Activated CD4-positive, alpha-beta T cell treated with anti-CD3 and anti-CD28 coated beads for 48 hours (primary cell): ENCODE measurements around the gene ERBB4.

Experiments
- DNase-seq: peaks from one replicate; pipeline ENCODE4 v3.0.0-alpha.2; 2020

Gene ERBB4

DNA sequence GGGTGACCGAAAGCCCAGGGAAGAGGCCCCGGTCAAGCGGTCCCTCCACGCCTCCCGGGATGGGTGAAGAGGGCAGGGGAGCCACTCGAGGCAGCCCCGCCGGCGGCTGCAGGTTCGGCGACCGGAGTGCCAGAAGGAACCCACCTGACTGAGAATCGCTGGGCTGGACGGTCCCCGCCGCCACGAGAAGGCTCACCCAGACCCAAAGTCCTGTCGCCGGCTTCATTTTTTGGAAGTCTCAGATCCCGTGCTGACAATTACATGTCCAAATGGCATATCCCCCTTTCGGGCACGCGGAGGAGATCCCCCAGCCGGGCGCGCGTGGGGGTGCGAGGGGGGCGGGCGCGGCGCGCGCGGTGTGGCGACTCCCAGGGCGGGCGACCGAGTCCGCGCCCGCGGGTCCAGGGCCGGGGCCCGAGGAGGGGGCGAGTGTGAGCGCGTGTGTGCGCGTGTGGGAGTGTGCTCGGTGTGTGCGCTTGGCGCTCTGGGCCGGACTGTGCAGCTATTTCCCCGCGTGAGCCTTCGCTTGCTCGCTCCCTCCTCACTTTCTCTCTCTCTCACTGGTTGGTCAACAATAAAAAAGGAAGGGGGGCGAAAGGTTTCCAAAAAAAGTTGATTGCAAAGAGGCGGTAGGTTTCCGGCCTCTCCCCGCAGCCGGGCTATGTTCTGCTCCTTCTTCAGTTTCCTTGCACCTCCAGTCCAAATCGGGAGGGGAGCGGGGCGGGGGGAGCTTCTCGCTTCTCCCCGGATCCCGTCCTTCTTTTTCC is at the start of gene ERBB4:
Gene ERBB4 (minus strand): TSS at position 498 of the 767 bp plus-strand sequence. CDS start 272 bp downstream, at position 226.
- DNase-seq, result no peak

DNA sequence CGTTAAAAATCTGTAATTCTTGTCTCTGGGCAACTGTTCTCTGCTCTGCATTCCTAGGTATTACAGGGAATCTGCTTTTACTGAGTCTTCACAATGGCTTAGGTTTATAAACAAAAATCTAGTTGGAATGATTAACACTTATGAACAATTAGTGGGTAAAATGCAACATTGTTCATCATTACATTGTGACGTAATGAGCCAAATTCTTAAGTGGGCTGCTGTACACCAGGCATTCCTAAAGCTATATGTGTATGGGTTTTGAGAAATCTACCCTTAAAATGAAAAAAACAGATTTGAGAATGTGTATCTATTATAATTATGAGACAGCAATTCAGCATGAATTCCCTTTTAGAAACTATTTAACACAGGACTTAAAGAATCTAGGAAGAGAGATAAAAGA is 41.5 kb upstream of the ERBB4 start:
- no peak for DNase-seq

DNA sequence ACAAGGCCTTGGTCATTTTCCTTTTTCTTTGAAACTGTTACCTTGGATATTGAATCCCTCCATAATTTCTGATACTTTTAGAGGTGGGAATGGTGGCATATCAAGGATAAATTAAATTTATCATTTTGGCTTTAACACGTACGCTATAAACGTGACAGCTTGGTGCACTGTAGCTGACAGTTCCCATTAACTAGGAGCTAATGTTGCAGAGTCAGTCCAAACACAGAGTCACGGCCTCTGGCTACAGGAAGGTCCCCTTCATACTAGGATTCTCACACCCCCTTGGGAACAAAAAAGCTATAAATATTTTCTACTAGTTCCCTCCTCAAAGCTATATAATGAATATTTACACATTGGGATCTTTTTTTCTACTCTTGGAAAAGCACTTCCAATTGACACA is 17.7 kb upstream of the ERBB4 start:
- no peak for DNase-seq

DNA sequence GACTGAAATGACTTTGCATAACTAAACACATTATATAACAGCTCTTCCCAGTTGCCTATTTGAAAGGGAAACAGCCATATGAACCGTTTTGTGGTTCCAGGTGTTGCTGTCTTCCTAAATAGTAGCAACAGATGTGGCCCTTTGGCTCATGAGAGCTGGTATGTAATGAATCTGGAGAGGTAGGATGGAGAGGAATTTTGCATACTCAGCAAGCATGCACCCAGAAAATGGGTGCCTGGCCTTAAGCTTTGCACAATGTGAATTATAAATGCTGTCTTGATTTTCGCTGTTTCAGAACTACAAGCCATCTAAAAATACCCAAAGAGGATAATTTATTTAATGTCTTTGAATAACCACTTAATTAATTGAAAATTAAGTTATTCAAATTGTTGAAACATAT is 15.6 kb upstream of the ERBB4 start:
- DNase-seq, result no peak

GRCh38 chr2:212549941-212550340 is 11.3 kb upstream of the ERBB4 start:
- no peak for DNase-seq

GRCh38 chr2:212549463-212549862 is 10.9 kb upstream of the ERBB4 start:
- no peak for DNase-seq

DNA sequence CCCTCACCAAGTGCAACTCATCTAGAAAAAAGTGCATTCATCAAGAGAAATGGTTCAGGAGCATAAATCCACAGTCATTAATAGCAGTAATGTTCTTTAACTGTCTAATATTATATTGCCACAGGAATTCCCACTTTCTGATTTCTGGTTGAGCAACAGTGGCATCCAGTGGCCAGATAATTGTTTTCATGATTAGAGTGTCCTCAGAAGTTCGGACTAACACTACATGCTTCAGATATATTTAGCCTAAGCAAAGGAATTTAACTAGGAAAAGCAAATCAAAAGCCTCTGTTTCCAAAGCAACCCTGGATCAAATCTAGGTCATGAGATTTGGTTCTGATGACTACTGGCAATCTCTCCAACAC is 9.8 kb upstream of the ERBB4 start:
- DNase-seq, result no peak

DNA sequence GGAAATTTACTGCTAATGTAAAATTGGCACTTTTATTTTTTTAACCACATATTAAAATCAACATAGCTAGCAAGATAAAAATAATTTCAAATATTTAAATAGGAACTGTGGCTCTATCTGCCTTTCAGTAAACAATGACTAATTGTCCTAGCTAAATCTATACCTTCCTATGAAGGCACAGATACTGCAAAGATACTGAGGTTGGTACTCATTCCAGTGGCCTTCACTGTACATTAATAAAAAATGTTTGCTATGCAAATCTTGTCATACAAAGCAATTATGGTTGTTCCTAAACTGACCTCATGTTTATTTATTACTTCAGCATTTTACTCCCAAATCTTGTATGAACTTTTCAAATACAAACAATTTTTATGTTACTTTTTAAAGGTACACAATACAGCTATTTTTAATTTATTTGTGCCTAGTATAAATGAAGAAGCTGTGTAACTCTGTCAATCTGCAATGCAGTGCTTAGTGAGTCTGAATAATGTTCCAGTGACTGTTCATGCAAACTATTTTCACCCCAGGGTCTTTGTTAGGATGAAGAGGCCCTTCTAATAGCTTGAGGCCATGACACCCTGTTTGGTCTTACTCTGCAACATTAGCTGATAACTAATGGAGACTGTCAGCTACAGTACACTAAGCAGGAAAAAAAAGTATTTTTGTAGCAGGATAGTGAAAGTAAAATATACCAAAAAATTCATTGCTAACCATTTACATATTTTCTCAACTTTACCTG is 9.3 kb upstream of the ERBB4 start:
- DNase-seq, result no peak

DNA sequence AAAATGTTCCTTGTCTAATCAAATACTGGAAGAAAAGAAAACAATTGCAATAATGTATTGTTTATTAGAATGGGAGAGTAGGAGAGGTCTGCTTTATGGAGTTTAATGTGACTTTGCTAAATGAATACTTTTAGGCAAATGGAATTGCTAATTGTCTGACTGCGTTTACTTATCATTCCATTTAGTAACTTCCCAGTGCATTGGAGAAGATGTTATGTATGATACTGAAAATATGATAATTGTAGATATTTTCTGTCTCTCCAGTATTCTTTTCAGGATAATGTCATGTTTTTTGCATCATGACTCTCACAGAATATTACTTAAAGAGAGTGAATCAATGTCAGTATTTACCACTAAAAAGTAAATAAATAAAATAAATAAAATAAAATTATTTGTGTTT is 8.1 kb upstream of the ERBB4 start:
- no peak for DNase-seq

DNA sequence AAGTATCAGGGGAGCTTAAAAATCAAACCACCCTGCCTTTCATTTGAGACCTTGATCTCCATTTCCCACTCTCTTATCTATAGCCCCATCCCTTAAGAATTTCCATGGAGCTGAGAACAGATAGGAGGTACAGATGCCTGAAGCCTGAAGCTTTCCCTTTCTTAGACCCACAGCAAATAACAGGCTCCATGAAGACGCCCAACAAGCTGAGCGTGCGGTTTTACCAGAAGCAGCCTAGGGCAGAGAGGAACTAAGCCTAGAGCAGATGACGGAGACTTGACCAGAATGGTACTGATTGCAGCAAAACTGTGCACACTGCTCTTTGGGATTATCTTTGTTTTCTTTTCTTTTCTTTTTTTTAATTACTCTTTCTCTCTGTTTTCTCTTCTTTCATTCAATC is 1.7 kb upstream of the ERBB4 start:
- DNase-seq, result no peak

- DNase-seq, result no peak
Observed at GRCh38 chr2:212539072-212539880, 674 bp upstream of the ERBB4 start.

DNA sequence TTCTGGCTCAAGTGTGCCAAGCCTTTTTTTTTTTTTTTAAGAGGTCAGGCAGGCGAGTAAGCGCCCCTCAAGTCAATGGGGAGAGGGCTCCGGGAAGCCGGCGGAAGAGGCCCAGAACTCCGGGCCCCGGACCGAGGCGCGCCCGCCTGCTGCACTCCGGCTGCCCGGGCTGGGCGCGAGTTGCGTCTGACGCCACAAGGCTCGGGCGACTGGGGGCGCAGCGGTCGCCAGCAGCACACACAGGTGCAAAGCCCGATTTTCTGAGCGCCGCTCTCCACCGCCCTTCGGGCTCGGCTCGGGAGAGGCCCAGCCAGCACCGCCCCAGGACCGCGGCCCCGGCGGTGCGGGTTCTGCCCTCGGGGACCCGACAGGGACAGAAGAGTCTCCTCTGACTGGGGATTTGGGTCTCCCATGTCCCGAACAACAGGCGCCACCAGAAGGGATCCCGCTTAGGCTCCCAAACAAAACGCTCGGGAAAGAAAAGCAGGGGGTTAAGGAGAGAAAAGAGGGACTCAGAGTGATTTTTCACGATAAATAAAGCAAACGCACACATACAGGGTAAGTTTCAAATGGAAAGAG is 787 bp downstream of the ERBB4 start:
- no peak for DNase-seq

- no peak for DNase-seq
Observed at GRCh38 chr2:212536817-212537725, 1.5 kb downstream of the ERBB4 start.

- DNase-seq, result no peak
Observed at GRCh38 chr2:212535996-212536816, 2.4 kb downstream of the ERBB4 start.

DNA sequence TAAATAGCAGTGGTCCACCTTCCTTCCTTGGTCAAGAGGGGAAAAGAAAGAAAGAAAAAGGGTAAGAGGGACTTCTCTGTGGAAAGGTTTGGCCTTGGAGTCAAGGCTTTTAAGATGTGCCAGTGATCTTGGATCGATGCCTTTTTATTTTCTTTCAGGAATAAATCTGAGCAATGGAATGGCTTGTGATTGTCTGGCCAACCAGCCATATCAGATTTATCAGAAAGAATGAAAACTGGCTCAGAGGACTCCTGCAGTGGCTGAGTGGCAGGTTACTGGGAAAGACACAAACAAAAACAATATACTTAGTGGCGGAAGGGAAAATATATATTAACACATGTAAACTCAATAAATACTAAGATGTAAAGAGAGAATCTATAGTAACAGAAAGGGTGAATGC is 4.3 kb downstream of the ERBB4 start:
- DNase-seq, result no peak

- DNase-seq, result no peak
Observed at GRCh38 chr2:212532585-212532984, 6.0 kb downstream of the ERBB4 start.

DNA sequence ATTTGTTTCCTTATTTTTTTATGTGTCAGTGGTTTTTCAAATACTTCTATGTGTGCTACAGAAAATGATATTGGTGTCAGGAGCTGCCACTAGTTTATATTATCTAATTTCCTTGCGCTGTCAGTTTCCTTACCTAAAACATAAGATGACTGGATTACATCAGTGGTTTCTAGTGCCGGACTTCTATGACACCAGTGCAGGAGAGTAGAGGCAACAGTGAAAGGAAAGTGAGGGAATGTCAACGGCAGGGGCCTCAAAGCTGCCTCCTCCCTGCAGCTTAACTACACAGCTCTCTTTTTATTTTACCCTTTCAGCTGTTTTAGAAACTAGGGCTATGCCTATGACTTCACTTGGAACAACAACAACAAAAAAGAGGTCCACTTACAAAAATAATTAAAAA is 6.5 kb downstream of the ERBB4 start:
- DNase-seq, result no peak

DNA sequence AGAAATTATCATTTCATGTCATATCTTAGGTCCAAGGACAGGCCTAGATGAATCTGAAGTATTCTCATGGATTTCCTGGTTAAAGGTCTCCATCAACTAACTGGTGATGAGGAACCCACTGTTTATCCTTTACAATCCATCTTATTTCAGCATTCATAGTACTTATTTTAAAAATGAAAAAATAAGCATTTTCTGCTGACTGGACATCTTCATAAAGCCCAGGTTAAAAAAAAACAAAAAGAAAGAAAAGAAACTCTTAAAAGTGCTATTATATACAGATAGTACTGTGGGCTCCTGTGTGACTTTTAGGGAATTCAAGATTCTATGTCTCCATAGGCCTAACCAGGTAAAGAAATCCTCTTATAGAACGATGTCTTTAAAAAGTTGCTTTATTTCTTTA is 7.1 kb downstream of the ERBB4 start:
- DNase-seq, result no peak

GRCh38 chr2:212530991-212531390 is 7.6 kb downstream of the ERBB4 start:
- no peak for DNase-seq

GRCh38 chr2:212530373-212530772 is 8.2 kb downstream of the ERBB4 start:
- no peak for DNase-seq

DNA sequence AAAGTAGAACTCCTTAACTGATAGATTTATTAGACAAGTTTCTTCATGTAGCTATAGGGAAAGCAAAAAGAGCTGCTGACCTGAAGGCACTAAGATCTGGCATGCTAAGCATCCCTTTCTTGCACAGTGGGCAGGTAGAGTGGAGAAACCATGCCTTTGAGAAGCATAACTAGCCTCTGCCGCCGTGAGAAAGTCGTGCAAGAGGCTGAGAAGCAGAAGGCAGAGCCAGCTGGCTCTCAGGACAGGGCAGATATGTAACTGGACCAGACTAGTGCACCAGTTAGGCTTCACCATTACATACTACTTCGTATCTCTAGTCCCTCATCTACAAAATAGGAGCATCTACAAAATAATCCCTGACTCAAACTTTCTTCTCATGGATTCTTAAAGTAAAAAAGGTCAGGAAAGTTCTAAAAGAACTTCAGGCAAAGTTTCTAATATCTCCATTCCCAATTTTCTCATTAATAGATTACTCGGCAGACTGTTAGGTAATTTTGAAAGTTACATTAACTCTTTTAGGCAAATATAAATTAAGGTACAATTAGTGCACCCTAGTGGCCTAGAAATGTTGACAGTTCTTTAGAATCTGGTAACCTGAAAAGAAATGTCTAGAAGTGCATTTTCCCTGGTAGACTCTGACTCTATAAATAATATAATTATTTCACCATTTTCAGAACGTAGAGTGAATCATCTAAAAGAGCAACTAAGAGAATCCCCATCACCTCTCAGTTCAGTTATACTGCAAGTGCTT is 10.3 kb downstream of the ERBB4 start:
- DNase-seq, result no peak
